H1 (cell line): ENCODE measurements around the gene CELF2. TPM values are rescaled to one million over a fixed set of nuclear protein-coding genes. Genes with fewer than 3 reads are reported as not detected.
A peak's percentile ranks its signal among the peaks of the same experiment; 100 is the strongest.

Experiments used
- CTCF ChIA-PET: fragments of 300-600 bp; sonication (Branson Sonifier 250); formaldehyde crosslinking; loops from one replicate; lab custom pipeline; 2021; ENCODE audit not compliant: partially characterized antibody; lab: Charles Lee
- POLR2A ChIA-PET: fragments of 300-600 bp; sonication (Branson Sonifier 250); formaldehyde crosslinking; loops from one replicate; lab custom pipeline; 2021; ENCODE audit warnings: inconsistent platforms; ENCODE audit not compliant: partially characterized antibody; lab: Charles Lee
- DNase-seq, 2 experiments: peaks; one replicate each; pipeline versions ENCODE4 v3.0.0 to v3.0.0-alpha.2; 2010 to 2022; ENCODE audit warnings: low spot score in 2 of 2, low read depth in 1 of 2, mixed read lengths in 1 of 2
- FAIRE-seq: peaks from 2 replicates; lab custom pipeline; 2011; peaks lifted over from hg19 to GRCh38; lab: Jason Lieb, UNC
- H2AFZ ChIP-seq: 2 replicates; pipeline ENCODE4 v1.8.1; 2012; ENCODE audit warnings: low read length, inconsistent platforms
- H2AK5ac ChIP-seq: 2 replicates; pipeline ENCODE4 v1.6.1; 2013; ENCODE audit warnings: low read depth, low read length
- H2BK120ac ChIP-seq: replicated peaks from 2 replicates; pipeline ENCODE3; 2013; ENCODE audit warnings: low read depth, low read length, inconsistent platforms
- H2BK12ac ChIP-seq: 2 replicates; pipeline ENCODE4 v1.6.1; 2013; ENCODE audit warnings: low read depth, low read length
- H2BK15ac ChIP-seq: 2 replicates; pipeline ENCODE4 v1.6.1; 2013; ENCODE audit warnings: low read length
- H2BK20ac ChIP-seq: 2 replicates; pipeline ENCODE4 v1.6.1; 2013; ENCODE audit warnings: low read length
- H2BK5ac ChIP-seq: 2 replicates; pipeline ENCODE4 v1.6.1; 2013; ENCODE audit warnings: low read depth, low read length
- H3K14ac ChIP-seq: 2 replicates; pipeline ENCODE4 v1.6.1; 2013; ENCODE audit warnings: inconsistent platforms; ENCODE audit not compliant: insufficient read length
- H3K18ac ChIP-seq: 2 replicates; pipeline ENCODE4 v1.6.1; 2013; ENCODE audit warnings: low read length; ENCODE audit errors: extremely low read depth
- H3K23ac ChIP-seq: 2 replicates; pipeline ENCODE4 v1.6.1; 2013; ENCODE audit warnings: inconsistent platforms; ENCODE audit not compliant: insufficient read length
- H3K23me2 ChIP-seq: 2 replicates; pipeline ENCODE4 v1.6.1; 2013; ENCODE audit warnings: low read depth, low read length
- H3K27ac ChIP-seq: 2 replicates; pipeline ENCODE4 v1.6.1; 2011; ENCODE audit warnings: low read depth, low read length, inconsistent platforms
- H3K27me3 ChIP-seq, 4 experiments: replicated peaks in 1 of 4; 1 replicate in 1 of 4; 2 replicates in 3 of 4; pipeline versions ENCODE4 v1.6.1 to v1.8.1; 2011 to 2013; ENCODE audit warnings: low read length in 3 of 4, mild to moderate bottlenecking in 3 of 4, inconsistent platforms in 2 of 4, mixed read lengths in 2 of 4, moderate library complexity in 1 of 4; ENCODE audit not compliant: control insufficient read depth in 3 of 4, insufficient read depth in 3 of 4; ENCODE audit errors: extremely low read depth in 1 of 4
- H3K36me3 ChIP-seq, 4 experiments: 2 replicates each; pipeline versions ENCODE4 v1.6.1 to v1.8.1; 2011 to 2013; ENCODE audit warnings: mild to moderate bottlenecking in 4 of 4, low read length in 3 of 4, moderate library complexity in 2 of 4, control low read depth in 1 of 4, inconsistent platforms in 1 of 4; ENCODE audit not compliant: insufficient read depth in 4 of 4, control insufficient read depth in 2 of 4
- H3K4ac ChIP-seq: replicated peaks from 2 replicates; pipeline ENCODE3; 2013; ENCODE audit warnings: low read length, low read depth, mixed read lengths, inconsistent platforms; ENCODE audit not compliant: insufficient read length
- H3K4me1 ChIP-seq, 4 experiments: replicated peaks in 1 of 4; 1 replicate in 1 of 4; 2 replicates in 3 of 4; pipeline versions ENCODE4 v1.6.1 to v1.8.1; 2011 to 2013; ENCODE audit warnings: low read length in 3 of 4, inconsistent platforms in 2 of 4, mixed read lengths in 1 of 4; ENCODE audit not compliant: insufficient read depth in 4 of 4, control insufficient read depth in 3 of 4
- H3K4me2 ChIP-seq, 2 experiments: 2 replicates each; pipeline versions ENCODE4 v1.6.1 to v1.8.1; 2011 to 2013; ENCODE audit warnings: low read depth in 2 of 2, low read length in 2 of 2, control low read depth in 1 of 2, inconsistent platforms in 1 of 2, mild to moderate bottlenecking in 1 of 2; ENCODE audit not compliant: insufficient read depth in 1 of 2
- H3K4me3 ChIP-seq, 4 experiments: fragments of 200-600, 300-600 bp in 1 of 4; sonication (generic), shearing (Covaris generic), sonication (Bioruptor Twin) in 1 of 4; 2 replicates each; pipeline versions ENCODE4 v1.5.1 to v1.8.1; 2011 to 2016; ENCODE audit warnings: low read length in 4 of 4, low read depth in 3 of 4, control low read depth in 2 of 4, inconsistent platforms in 2 of 4, mild to moderate bottlenecking in 2 of 4, mixed read lengths in 1 of 4, moderate library complexity in 1 of 4; ENCODE audit not compliant: insufficient read depth in 2 of 4; ENCODE audit errors: extremely low read depth in 1 of 4
- H3K56ac ChIP-seq: replicated peaks from 2 replicates; pipeline ENCODE3; 2013; ENCODE audit warnings: low read depth, mild to moderate bottlenecking, mixed read lengths, low read length, inconsistent platforms; ENCODE audit not compliant: insufficient read length
- H3K79me1 ChIP-seq: 2 replicates; pipeline ENCODE4 v1.6.1; 2013; ENCODE audit warnings: low read depth, low read length, control low read depth
- H3K79me2 ChIP-seq, 2 experiments: 2 replicates each; pipeline versions ENCODE4 v1.6.1 to v1.8.1; 2012 to 2013; ENCODE audit warnings: low read length in 2 of 2, mild to moderate bottlenecking in 2 of 2, inconsistent platforms in 1 of 2; ENCODE audit not compliant: insufficient read depth in 2 of 2, control insufficient read depth in 1 of 2
- H3K9ac ChIP-seq, 4 experiments: replicated peaks in 1 of 4; 1 replicate in 1 of 4; 2 replicates in 3 of 4; pipeline versions ENCODE4 v1.6.1 to v1.8.1; 2011 to 2013; ENCODE audit warnings: low read depth in 3 of 4, low read length in 3 of 4, control low read depth in 2 of 4, mild to moderate bottlenecking in 2 of 4, moderate library complexity in 2 of 4, inconsistent platforms in 1 of 4; ENCODE audit errors: extremely low read depth in 1 of 4
- H3K9me3 ChIP-seq, 2 experiments: 2 replicates each; pipeline versions ENCODE4 v1.6.1 to v1.8.1; 2012 to 2013; ENCODE audit warnings: mild to moderate bottlenecking in 2 of 2, moderate library complexity in 2 of 2, control low read depth in 1 of 2, inconsistent platforms in 1 of 2, low read depth in 1 of 2, low read length in 1 of 2, mixed read lengths in 1 of 2; ENCODE audit not compliant: insufficient read depth in 2 of 2
- H4K20me1 ChIP-seq, 2 experiments: replicated peaks in 1 of 2; 2 replicates each; pipeline versions ENCODE3 to v1.8.1; 2011 to 2013; ENCODE audit warnings: inconsistent platforms in 2 of 2, low read length in 2 of 2, mild to moderate bottlenecking in 1 of 2; ENCODE audit not compliant: insufficient read depth in 2 of 2, control insufficient read depth in 1 of 2
- H4K5ac ChIP-seq: 2 replicates; pipeline ENCODE4 v1.6.1; 2013; ENCODE audit warnings: low read length, low read depth, mixed read lengths, inconsistent platforms; ENCODE audit not compliant: insufficient read length
- H4K8ac ChIP-seq: 2 replicates; pipeline ENCODE4 v1.8.0; 2013; ENCODE audit warnings: mild to moderate bottlenecking, moderate library complexity, low read length, inconsistent platforms; ENCODE audit not compliant: insufficient read depth; ENCODE audit errors: extremely low read depth
- H4K91ac ChIP-seq: replicated peaks from 2 replicates; pipeline ENCODE3; 2013; ENCODE audit warnings: low read length, mixed read lengths, inconsistent platforms; ENCODE audit not compliant: insufficient read length
- CTCF ChIP-seq, 3 experiments: IDR thresholded peaks; 1 replicate in 2 of 3; 2 replicates in 1 of 3; pipeline versions ENCODE4 v1.5.1 to v1.6.1; 2011; ENCODE audit warnings: low read length in 3 of 3, mild to moderate bottlenecking in 3 of 3, inconsistent platforms in 2 of 3, low read depth in 1 of 3, moderate library complexity in 1 of 3; ENCODE audit not compliant: insufficient read depth in 1 of 3; ENCODE audit errors: control extremely low read depth in 1 of 3
- RAD21 ChIP-seq, 2 experiments: IDR thresholded peaks in 1 of 2; conservative IDR thresholded peaks in 1 of 2; 2 replicates each; pipeline ENCODE4 v1.6.1; 2011; ENCODE audit warnings: low read depth in 2 of 2, low read length in 2 of 2, improper control_type of control experiment in 1 of 2, inconsistent platforms in 1 of 2, mild to moderate bottlenecking in 1 of 2, moderate library complexity in 1 of 2
- RFX5 ChIP-seq: IDR thresholded peaks from 2 replicates; pipeline ENCODE4 v1.6.1; 2011; ENCODE audit warnings: low read depth, low read length, improper control_type of control experiment, borderline replicate concordance
- YY1 ChIP-seq: IDR thresholded peaks from 2 replicates; pipeline ENCODE4 v1.6.1; 2011; ENCODE audit warnings: low read depth, mild to moderate bottlenecking, low read length
- WGBS, 2 experiments: shearing (Covaris generic) in 1 of 2; methylation state at CpG; one replicate each; pipeline versions ENCODE4 v1.1.6 to v1.1.7; 2013 to 2015; ENCODE audit warnings: low lambda C conversion rate in 2 of 2, mixed read lengths in 2 of 2, inconsistent platforms in 1 of 2, low coverage in 1 of 2, missing lambda C conversion rate in 1 of 2; ENCODE audit not compliant: insufficient replicate concordance in 2 of 2, insufficient coverage in 1 of 2, insufficient read length in 1 of 2; ENCODE audit errors: extremely low coverage in 1 of 2, missing lambda C conversion rate in 1 of 2; 5-methylcytosine and 5-hydroxymethylcytosine counted together
- polyA plus RNA-seq, 7 experiments: library from polyadenylated mRNA; depleted of rRNA in 3 of 7; stranded (reverse) in 5 of 7; unstranded in 2 of 7; fragments of >200 nt in 5 of 7; fragments of 200-250 nt in 2 of 7; gene quantifications; 1 replicate in 5 of 7; 2 replicates in 1 of 7; 4 replicates in 1 of 7; pipeline versions ENCODE4 v1.2.1 to v1.2.3, GENCODE V29; 2011 to 2013; ENCODE audit warnings: missing spikeins in 2 of 7, mixed read lengths in 2 of 7
- total RNA-seq: library from RNA; stranded (reverse); fragmentation: NEBNext Ultra II Directional; extraction: Animal tissue kit (Norgen Biotek cat#: 25700); gene quantifications from 2 replicates; pipeline ENCODE4 v1.2.1, GENCODE V29; 2021
- TF ChIP-seq, protein P1 (sequence below): IDR thresholded peaks from 2 replicates; pipeline ENCODE4 v1.6.1; 2012; ENCODE audit warnings: inconsistent platforms

The CELF2 gene
- total and polyA plus RNA-seq, 2 of the 8 experiments (the other 6 are each of a cell fraction or from before 2014, with no cell fraction given): 18.3 to 22.7 TPM

- Histone ChIP-seq H3K56ac (no peak overlapping the region), H3K14ac (no peak overlapping the region), H2BK12ac (no peak overlapping the region), H3K9ac (no peak overlapping the region), H3K4ac (no peak overlapping the region), H3K27ac (no peak overlapping the region), H3K79me1 (no peaks in the 10 kb centered on the region), H3K4me2 (peak overlapping the region in 1 of 2 experiments; percentile 2; a peak in 1 of 4 replicates), H4K91ac (no peak overlapping the region), H3K4me1 (peaks cover 0 to 5% (median 1%) of the 10 kb centered on the region in 4 experiments; a peak in 3 of 7 replicates), H2AFZ (no peak overlapping the region), H3K36me3 (no peaks in the 10 kb centered on the region), H3K23me2 (no peaks in the 10 kb centered on the region), H3K23ac (no peak overlapping the region), H2AK5ac (no peak overlapping the region), H2BK15ac (no peak overlapping the region), H3K9me3 (no peaks in the 10 kb centered on the region), H4K8ac (no peak overlapping the region), H2BK5ac (no peak overlapping the region), H3K27me3 (no peaks in the 10 kb centered on the region), H2BK120ac (no peak overlapping the region), H3K79me2 (no peaks in the 10 kb centered on the region), H3K18ac (peak overlapping the region; percentile 39; the same call in 1 of the 2 replicates), H3K4me3 (no peak overlapping the region), H4K5ac (no peak overlapping the region), H2BK20ac (no peak overlapping the region), H4K20me1 (no peaks in the 10 kb centered on the region)
- ChIA-PET CTCF (interaction anchor here (0.6 to 2.5 kb wide), 42 partner anchors 8 to 1939 kb away, joined by 3 to 15 read pairs (median 4); no protein-coding TSS in a partner anchor), POLR2A (no interaction called here)
- peak; percentile 98 to 99 for TF ChIP-seq RAD21 (IDR thresholded peaks at IDR 0.05 in 1 of 2, conservative IDR thresholded peaks at IDR 0.05 in 1 of 2; ENCODE audit: low read depth in 2 of 2, low read length in 2 of 2)
- peak; percentile 59 for TF ChIP-seq YY1
- TF ChIP-seq RFX5: no peak
- TF ChIP-seq CTCF (IDR thresholded peaks at IDR 0.05; ENCODE audit: control extremely low read depth in 1 of 3, insufficient read depth in 1 of 3, low read depth in 1 of 3, low read length in 3 of 3): peak; percentile 95 to 99 (median 99)
- TF ChIP-seq, protein P1, sequence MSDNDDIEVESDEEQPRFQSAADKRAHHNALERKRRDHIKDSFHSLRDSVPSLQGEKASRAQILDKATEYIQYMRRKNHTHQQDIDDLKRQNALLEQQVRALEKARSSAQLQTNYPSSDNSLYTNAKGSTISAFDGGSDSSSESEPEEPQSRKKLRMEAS: peak; percentile 50; the same call in 1 of the 2 replicates
- 39% methylated on average over 18 of the region's 18 CpGs; no CpG with 5 or more reads in 1 of the 2 experiments for WGBS, 2 experiments
- FAIRE-seq: peak; percentile 86
- peak; percentile 86 to 95 for DNase-seq
Measured at GRCh38 chr10:11270135-11270857, 252.6 kb downstream of the CELF2 start.
